PC-3 (cell line): Measurements from ENCODE around the gene TRIM71. TPM values are rescaled to one million over a fixed set of nuclear protein-coding genes. Genes with fewer than 3 reads are reported as not detected.
"Not testable (repeated sequence)": the region's sequence is repeated elsewhere in the genome, so short reads cannot be mapped to it uniquely, and the experiment has no call there.

Source experiments
- ATAC-seq: fragments of 200-7000 bp; cut with Tn5 transposase; 2 replicates; pipeline ENCODE4 v1.9.1; 2020; ENCODE audit warnings: mild to moderate bottlenecking, moderate library complexity
- BruUV-seq: library from RNA; stranded (reverse); fragments of 400-500 nt; replicated peaks from 2 replicates; lab custom pipeline; 2021; lab: Mats Ljungman, UMichigan
- CTCF ChIA-PET: fragments of 300-600 bp; sonication (Branson Sonifier 250); formaldehyde crosslinking; loops from one replicate; lab custom pipeline; 2022; ENCODE audit warnings: antibody characterized with exemption; lab: Charles Lee
- POLR2A ChIA-PET: fragments of 300-600 bp; sonication (Branson Sonifier 250); formaldehyde crosslinking; loops from one replicate; lab custom pipeline; 2022; ENCODE audit warnings: antibody characterized with exemption; ENCODE audit not compliant: unreplicated experiment; lab: Charles Lee
- DNase-seq: peaks from one replicate; pipeline ENCODE4 v3.0.0-alpha.2; 2015
- H2AFZ ChIP-seq: fragments of 300-600 bp; sonication (generic); 2 replicates; pipeline ENCODE4 v1.6.0; 2016; ENCODE audit warnings: antibody characterized with exemption, low read length
- H3F3A ChIP-seq: fragments of 300-600 bp; sonication (generic); one replicate; pipeline ENCODE4 v1.6.0; 2017; ENCODE audit warnings: antibody characterized with exemption, low read length, control low read depth, mild to moderate bottlenecking; ENCODE audit not compliant: unreplicated experiment
- H3K27ac ChIP-seq: fragments of 300-600 bp; sonication (generic); 2 replicates; pipeline ENCODE4 v1.5.1; 2016; ENCODE audit warnings: mild to moderate bottlenecking, low read length
- H3K27me3 ChIP-seq: fragments of 300-600 bp; sonication (generic); 2 replicates; pipeline ENCODE4 v1.6.1; 2016; ENCODE audit warnings: low read length, mixed read lengths
- H3K36me3 ChIP-seq: fragments of 300-600 bp; sonication (generic); 2 replicates; pipeline ENCODE4 v1.6.1; 2016; ENCODE audit warnings: low read depth, mixed run types, low read length, mixed read lengths
- H3K4me1 ChIP-seq: fragments of 300-600 bp; sonication (generic); 2 replicates; pipeline ENCODE4 v1.5.1; 2016; ENCODE audit warnings: low read length; ENCODE audit not compliant: insufficient read depth
- H3K4me2 ChIP-seq: fragments of 300-600 bp; sonication (generic); 2 replicates; pipeline ENCODE4 v1.6.0; 2016; ENCODE audit warnings: low read length
- H3K4me3 ChIP-seq: fragments of 300-600 bp; sonication (generic); 2 replicates; pipeline ENCODE4 v1.5.1; 2016; ENCODE audit warnings: mild to moderate bottlenecking, low read length, mixed read lengths
- H3K79me2 ChIP-seq: fragments of 300-600 bp; sonication (generic); 2 replicates; pipeline ENCODE4 v1.6.1; 2017; ENCODE audit warnings: low read length, mixed read lengths
- H3K9ac ChIP-seq: fragments of 300-600 bp; sonication (generic); 2 replicates; pipeline ENCODE4 v1.6.0; 2016; ENCODE audit warnings: mild to moderate bottlenecking, low read length
- H3K9me2 ChIP-seq: fragments of 300-600 bp; sonication (generic); replicated peaks from 2 replicates; pipeline ENCODE4 v1.6.1; 2016; ENCODE audit warnings: mixed run types, low read length, mixed read lengths
- H3K9me3 ChIP-seq: fragments of 300-600 bp; sonication (generic); 2 replicates; pipeline ENCODE4 v1.6.1; 2016; ENCODE audit warnings: low read length, mixed read lengths
- H4K20me1 ChIP-seq: fragments of 300-600 bp; sonication (generic); 2 replicates; pipeline ENCODE4 v1.6.1; 2016; ENCODE audit warnings: low read length, mixed read lengths
- CTCF ChIP-seq: fragments of 300-600 bp; sonication (generic); conservative IDR thresholded peaks from 2 replicates; pipeline ENCODE4 v1.5.1; 2017; ENCODE audit warnings: antibody characterized with exemption, low read depth, mild to moderate bottlenecking, low read length
- EZH2 ChIP-seq: fragments of 300-600 bp; sonication (generic); IDR thresholded peaks from one replicate; pipeline ENCODE4 v1.6.1; 2017; ENCODE audit warnings: antibody characterized with exemption, mild to moderate bottlenecking, low read length; ENCODE audit not compliant: unreplicated experiment
- EZH2phosphoT487 ChIP-seq: fragments of 300-600 bp; sonication (generic); IDR thresholded peaks from 2 replicates; pipeline ENCODE4 v1.6.1; 2018; ENCODE audit warnings: mild to moderate bottlenecking, antibody characterized with exemption, low read length, borderline replicate concordance
- intact Hi-C: fragments of 100-400 bp; cut with micrococcal nuclease; formaldehyde crosslinking; loops from 2 replicates; pipeline ENCODE4 v1.9.0; 2023
- total RNA-seq: library from RNA; depleted of rRNA; stranded (reverse); fragments of >200 nt; gene quantifications from 2 replicates; pipeline ENCODE4 v1.2.3, GENCODE V29; 2014

TRIM71 gene
- total RNA-seq, 1 experiment from 2014 or later, result 0.11 TPM

DNA sequence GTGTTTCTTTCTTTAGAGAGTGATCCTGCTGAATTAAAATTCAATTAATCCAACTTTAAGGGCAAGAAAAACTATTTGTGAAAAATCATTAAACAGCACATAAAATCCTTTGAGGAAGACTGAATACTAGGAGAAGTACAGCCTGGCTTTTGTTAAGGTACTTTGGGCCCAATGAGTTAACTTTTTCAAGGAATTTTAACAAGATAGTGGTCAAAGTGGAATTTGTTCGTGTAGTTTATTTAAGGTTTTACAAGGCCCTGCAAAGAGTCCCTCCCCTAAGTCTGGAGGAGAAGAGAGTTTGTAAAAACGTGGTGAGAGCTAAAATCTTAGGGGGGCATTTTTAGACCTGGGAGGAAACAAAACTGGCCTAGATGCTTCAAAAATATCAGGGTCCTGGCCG is 26.0 kb upstream of the TRIM71 start:
- Histone ChIP-seq H3K27me3 (no peaks in the 10 kb centered on the region), H3K27ac (peak overlapping the region; percentile 53), H3K4me2 (peak overlapping the region; percentile 20), H3K9ac (peak overlapping the region; percentile 23; the same call in 1 of the 2 replicates), H2AFZ (peak overlapping the region; percentile 14; the same call in 1 of the 2 replicates), H3K36me3 (no peaks in the 10 kb centered on the region), H3K4me3 (no peak overlapping the region), H4K20me1 (no peaks in the 10 kb centered on the region), H3K79me2 (no peaks in the 10 kb centered on the region), H3K9me3 (no peaks in the 10 kb centered on the region), H3K4me1 (peaks cover 24% of the 10 kb centered on the region), H3K9me2 (no peaks in the 10 kb centered on the region), H3F3A (no peaks in the 10 kb centered on the region)
- CTCF ChIA-PET, result no interaction called here
- DNase-seq (peak; percentile 69), ATAC-seq (peak; percentile 64)
- BruUV-seq, result no TSS peak
- TF ChIP-seq EZH2, result no peak
- TF ChIP-seq CTCF, result no peak
- no peak for TF ChIP-seq EZH2phosphoT487
- intact Hi-C loops, result loop anchor here (1.0 to 2.0 kb wide), 2 partner anchors 11 to 51 kb away; no protein-coding TSS in a partner anchor
- POLR2A ChIA-PET, result interaction anchor here (0.6 kb wide), 2 partner anchors 21 to 146 kb away, joined by 3 to 6 read pairs; no protein-coding TSS in a partner anchor

GRCh38 chr3:32794487-32795308 is 23.1 kb upstream of the TRIM71 start:
- Histone ChIP-seq H3K4me3 (no peak overlapping the region), H3K27ac (peak overlapping the region; percentile 59), H3K9ac (no peak overlapping the region), H3K27me3 (no peaks in the 10 kb centered on the region), H3K9me2 (no peaks in the 10 kb centered on the region), H3K4me1 (peaks cover 24% of the 10 kb centered on the region), H2AFZ (peak overlapping the region; percentile 23), H3F3A (no peaks in the 10 kb centered on the region), H4K20me1 (no peaks in the 10 kb centered on the region), H3K4me2 (peak overlapping the region; percentile 9; the same call in 1 of the 2 replicates), H3K36me3 (no peaks in the 10 kb centered on the region), H3K9me3 (no peaks in the 10 kb centered on the region), H3K79me2 (no peaks in the 10 kb centered on the region)
- ChIA-PET CTCF (interaction anchor here (0.6 to 1.0 kb wide), 2 partner anchors 47 to 108 kb away, joined by 3 to 4 read pairs; no protein-coding TSS in a partner anchor), POLR2A (interaction anchor here (0.5 kb wide), 1 partner anchor 44 kb away, joined by 12 read pairs; no protein-coding TSS in a partner anchor)
- BruUV-seq, result no TSS peak
- ATAC-seq (peak; percentile 89), DNase-seq (peak; percentile 84)
- intact Hi-C loops, result no loop called here
- no peak for TF ChIP-seq EZH2
- no peak for TF ChIP-seq EZH2phosphoT487
- TF ChIP-seq CTCF, result no peak

DNA sequence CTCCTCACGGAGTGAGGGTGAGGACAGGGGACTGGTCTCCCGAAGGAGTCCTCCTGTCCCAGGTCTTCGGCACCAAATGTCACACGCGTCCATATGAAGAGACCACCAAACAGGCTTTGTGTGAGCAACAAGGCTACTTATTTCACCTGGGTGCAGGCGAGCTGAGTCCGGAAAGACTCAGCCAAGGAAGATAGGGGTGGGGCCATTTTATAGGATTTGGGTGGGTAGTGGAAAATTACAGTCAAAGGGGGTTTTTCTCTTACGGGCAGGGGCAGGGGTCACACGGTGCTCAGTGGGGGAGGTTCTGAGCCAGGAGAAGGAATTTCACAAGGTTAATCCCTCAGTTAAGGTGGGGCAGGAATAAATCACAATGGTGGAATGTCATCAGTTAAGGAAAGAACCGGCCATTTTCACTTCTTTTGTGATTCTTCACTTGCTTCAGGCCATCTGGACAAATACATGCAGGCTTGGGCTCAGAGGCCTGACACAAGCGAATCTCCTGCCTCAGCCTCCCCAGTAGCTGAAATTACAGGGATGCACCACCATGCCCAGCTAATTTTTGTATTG is 21.3 kb upstream of the TRIM71 start:
- H3F3A ChIP-seq, H3K27ac ChIP-seq, H4K20me1 ChIP-seq, H3K9ac ChIP-seq, H3K9me3 ChIP-seq, H3K36me3 ChIP-seq, BruUV-seq, CTCF ChIA-PET, H3K79me2 ChIP-seq, H3K4me2 ChIP-seq, H3K9me2 ChIP-seq, H3K27me3 ChIP-seq, intact Hi-C loops, H2AFZ ChIP-seq, ATAC-seq, POLR2A ChIA-PET, H3K4me3 ChIP-seq, DNase-seq: not testable (repeated sequence)
- H3K4me1 ChIP-seq, result peaks cover 23% of the 10 kb centered on the region
